Measurements from ENCODE around the gene MKI67. TPM values are rescaled to one million over a fixed set of nuclear protein-coding genes. Genes with fewer than 3 reads are reported as not detected.
A peak's percentile ranks its signal among the peaks of the same experiment; 100 is the strongest.

Gene MKI67
- polyA plus RNA-seq, 2 of the 4 experiments (the other 2 are of a cell fraction): 33.8 to 51.7 TPM

GRCh38 chr10:128150045-128150493 is 23.8 kb upstream of the MKI67 start:
- Histone ChIP-seq H3K4me3 (peak overlapping the region; percentile 52), H3K27ac (peak overlapping the region; percentile 71 to 90), H3K9me3 (no peaks in the 10 kb centered on the region), H3K4me2 (peak overlapping the region; percentile 71), H3K4me1 (0 out of 3 replicates have a peak, but pooled peaks cover 3% of the 10 kb centered on the region)
- FAIRE-seq (no peak), ATAC-seq (peak; percentile 93 to 96), DNase-seq (ENCODE audit: low read depth in 1 of 2, low spot score in 1 of 2) (peak; percentile 81 to 82)
- TF ChIP-seq RCOR1 (IDR thresholded peaks at IDR 0.05; ENCODE audit: low read depth, low read length) (no peak), MAX (IDR thresholded peaks at IDR 0.05) (peak; percentile 81), RAD21 (conservative IDR thresholded peaks at IDR 0.05 in 1 of 2, IDR thresholded peaks at IDR 0.05 in 1 of 2) (peak; percentile 75 to 92), POLR2A (IDR thresholded peaks at IDR 0.05; ENCODE audit: low read length) (peak; percentile 35; the same call in 1 of the 2 replicates), CBX2 (IDR thresholded peaks at IDR 0.05; ENCODE audit: borderline replicate concordance, low read depth) (no peak), KDM5A (IDR thresholded peaks at IDR 0.05) (peak; percentile 44; the same call in 1 of the 2 replicates), CTCF (IDR thresholded peaks at IDR 0.05) (peak; percentile 96), CHD2 (IDR thresholded peaks at IDR 0.05; ENCODE audit: low read length, partially characterized antibody) (peak; percentile 47), GATA3 (IDR thresholded peaks at IDR 0.05; ENCODE audit: borderline replicate concordance) (peak; percentile 15; the same call in 1 of the 2 replicates), JUN (IDR thresholded peaks at IDR 0.05) (peak in 1 of 2 experiments; percentile 46; a peak in 2 of 5 replicates), HEYL (CRISPR knock-in tag; IDR thresholded peaks at IDR 0.05) (no peak), MYC (IDR thresholded peaks at IDR 0.05; ENCODE audit: borderline replicate concordance, low read length) (peak; percentile 74; the same call in 1 of the 2 replicates), EP300 (IDR thresholded peaks at IDR 0.05) (no peak), JUNB (IDR thresholded peaks at IDR 0.05) (no peak), SMC3 (IDR thresholded peaks at IDR 0.05) (peak; percentile 96)
- POLR2A ChIA-PET: no interaction called here
- WGBS (ENCODE audit: missing lambda C conversion rate): 3% methylated on average over 17 of the region's 53 CpGs
- CTCF ChIA-PET: interaction anchor here (0.6 to 2.9 kb wide), 36 partner anchors 8 to 434 kb away, joined by 3 to 33 read pairs (median 5); no protein-coding TSS in a partner anchor

GRCh38 chr10:128149267-128150014 is 23.2 kb upstream of the MKI67 start:
- DNase-seq (ENCODE audit: low read depth in 1 of 2, low spot score in 1 of 2) (no peak), FAIRE-seq (no peak), ATAC-seq (peak in 1 of 2 experiments; percentile 14; a peak in 1 of 6 replicates)
- peak overlapping the region; percentile 71 to 90; a peak in 5 of 6 replicates for H3K27ac ChIP-seq
- no peaks in the 10 kb centered on the region for H3K9me3 ChIP-seq
- POLR2A ChIA-PET: no interaction called here
- 89% methylated on average over 26 of the region's 61 CpGs for WGBS (ENCODE audit: missing lambda C conversion rate)
- CTCF ChIA-PET: interaction anchor here (0.7 to 2.9 kb wide), 19 partner anchors 8 to 146 kb away, joined by 3 to 33 read pairs (median 4); no protein-coding TSS in a partner anchor
- no peak for TF ChIP-seq HOXB13 (CRISPR knock-in tag; IDR thresholded peaks at IDR 0.05; ENCODE audit: low read depth)
- H3K4me2 ChIP-seq: peak overlapping the region; percentile 71
- H3K4me3 ChIP-seq: peak overlapping the region; percentile 52
- 0 out of 3 replicates have a peak, but pooled peaks cover 3% of the 10 kb centered on the region for H3K4me1 ChIP-seq

- ChIA-PET CTCF (no interaction called here), POLR2A (no interaction called here)
- no peak for ATAC-seq
- no peak for FAIRE-seq
- H3K4me3 ChIP-seq: no peak overlapping the region
- WGBS (ENCODE audit: missing lambda C conversion rate): 20% methylated on average over 2 of the region's 2 CpGs
- H3K4me1 ChIP-seq: 0 out of 3 replicates have a peak, but pooled peaks cover 3% of the 10 kb centered on the region
- no peak for DNase-seq (ENCODE audit: low read depth in 1 of 2, low spot score in 1 of 2)
- no peak overlapping the region for H3K4me2 ChIP-seq
- H3K9me3 ChIP-seq: no peaks in the 10 kb centered on the region
- H3K27ac ChIP-seq: no peak overlapping the region
- TF ChIP-seq POLR2A (IDR thresholded peaks at IDR 0.05; ENCODE audit: low read length) (no peak), JUN (IDR thresholded peaks at IDR 0.05) (no peak)
Observed at GRCh38 chr10:128147669-128148068, 21.4 kb upstream of the MKI67 start.

- FAIRE-seq (no peak), ATAC-seq (no peak), DNase-seq (ENCODE audit: low read depth in 1 of 2, low spot score in 1 of 2) (no peak)
- WGBS (ENCODE audit: missing lambda C conversion rate): 66% methylated on average over 4 of the region's 4 CpGs
- no peak overlapping the region for H3K4me3 ChIP-seq
- H3K4me2 ChIP-seq: no peak overlapping the region
- H3K9me3 ChIP-seq: no peaks in the 10 kb centered on the region
- CTCF ChIA-PET: interaction anchor here (0.7 kb wide), 1 partner anchor 78 kb away, joined by 4 read pairs; no protein-coding TSS in a partner anchor
- 0 out of 3 replicates have a peak, but pooled peaks cover 3% of the 10 kb centered on the region for H3K4me1 ChIP-seq
- POLR2A ChIA-PET: no interaction called here
- no peak overlapping the region for H3K27ac ChIP-seq
- TF ChIP-seq NPAS2 (CRISPR knock-in tag; IDR thresholded peaks at IDR 0.05; ENCODE audit: borderline replicate concordance): no peak
- no peak for TF ChIP-seq MAFK (IDR thresholded peaks at IDR 0.05; ENCODE audit: partially characterized antibody)
- TF ChIP-seq POLR2AphosphoS2 (conservative IDR thresholded peaks at IDR 0.05; ENCODE audit: low read length): no peak
- no peak for TF ChIP-seq HOXA7 (CRISPR knock-in tag; IDR thresholded peaks at IDR 0.05)
- TF ChIP-seq BCL3 (IDR thresholded peaks at IDR 0.05): no peak
- TF ChIP-seq FOXS1 (CRISPR knock-in tag; IDR thresholded peaks at IDR 0.05): no peak
- no peak for TF ChIP-seq NR3C1 (IDR thresholded peaks at IDR 0.05)
- no peak for TF ChIP-seq EHMT2 (IDR thresholded peaks at IDR 0.05; ENCODE audit: low read depth)
- TF ChIP-seq RAD21 (conservative IDR thresholded peaks at IDR 0.05 in 1 of 2, IDR thresholded peaks at IDR 0.05 in 1 of 2): no peak
- no peak for TF ChIP-seq NFE2L2 (conservative IDR thresholded peaks at IDR 0.05; ENCODE audit: low read length)
- no peak for TF ChIP-seq PHF8 (IDR thresholded peaks at IDR 0.05; ENCODE audit: borderline replicate concordance, low read depth)
- no peak for TF ChIP-seq CBX2 (IDR thresholded peaks at IDR 0.05; ENCODE audit: borderline replicate concordance, low read depth)
- no peak for TF ChIP-seq CEBPB (IDR thresholded peaks at IDR 0.05)
Observed at GRCh38 chr10:128147064-128147463, 20.8 kb upstream of the MKI67 start.
